ENCODE data around the gene VSX2.
A peak's percentile ranks its signal among the peaks of the same experiment; 100 is the strongest.

The VSX2 gene

DNA sequence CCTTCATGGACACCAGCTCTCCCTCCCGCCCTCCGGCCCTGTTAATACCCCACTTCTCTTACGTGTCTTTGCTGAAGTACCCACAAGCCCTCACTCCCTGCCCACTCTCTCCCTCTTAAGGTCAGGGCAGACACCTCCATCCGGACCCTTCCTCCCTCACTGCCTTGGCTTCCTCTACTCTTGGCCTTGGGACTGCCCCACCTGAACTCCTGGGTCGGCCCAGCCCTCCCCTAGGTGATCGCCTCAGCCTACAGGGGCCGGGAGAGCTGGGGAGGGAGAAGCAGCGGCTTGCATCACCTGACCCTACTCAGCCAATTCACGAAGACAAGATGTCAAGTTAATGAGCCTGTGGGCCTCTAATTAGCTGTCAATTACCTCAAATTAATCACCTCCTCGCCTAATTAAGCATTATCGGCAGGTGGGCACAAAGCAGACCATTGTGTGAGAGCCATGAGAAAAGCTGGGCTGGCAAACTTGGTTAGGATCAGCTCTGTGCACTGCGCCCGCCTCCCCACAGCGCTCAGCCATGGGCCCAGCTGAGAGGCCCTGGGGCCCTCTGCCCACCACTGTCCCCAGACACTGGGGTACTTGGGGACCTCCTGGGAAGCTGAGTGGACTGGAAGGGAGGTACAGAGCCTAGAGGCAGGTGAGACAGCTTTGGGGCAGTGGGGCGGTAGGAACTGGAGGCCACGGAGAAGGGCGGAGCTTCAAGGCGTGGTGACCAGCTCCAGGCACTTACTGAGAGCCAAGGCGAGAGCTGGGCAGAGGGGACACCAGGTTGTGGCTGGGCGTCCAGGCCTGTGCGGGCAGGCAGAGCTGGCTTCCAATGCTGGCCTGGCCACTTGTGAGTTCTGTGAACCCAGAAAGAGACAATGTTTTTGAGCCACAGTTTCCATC is 25.1 kb upstream of the VSX2 start:
- H3K4me3 ChIP-seq (replicated peaks in 1 of 2; ENCODE audit: low read depth in 2 of 2, low read length in 2 of 2) = no peak overlapping the region
- TF ChIP-seq, protein P1, sequence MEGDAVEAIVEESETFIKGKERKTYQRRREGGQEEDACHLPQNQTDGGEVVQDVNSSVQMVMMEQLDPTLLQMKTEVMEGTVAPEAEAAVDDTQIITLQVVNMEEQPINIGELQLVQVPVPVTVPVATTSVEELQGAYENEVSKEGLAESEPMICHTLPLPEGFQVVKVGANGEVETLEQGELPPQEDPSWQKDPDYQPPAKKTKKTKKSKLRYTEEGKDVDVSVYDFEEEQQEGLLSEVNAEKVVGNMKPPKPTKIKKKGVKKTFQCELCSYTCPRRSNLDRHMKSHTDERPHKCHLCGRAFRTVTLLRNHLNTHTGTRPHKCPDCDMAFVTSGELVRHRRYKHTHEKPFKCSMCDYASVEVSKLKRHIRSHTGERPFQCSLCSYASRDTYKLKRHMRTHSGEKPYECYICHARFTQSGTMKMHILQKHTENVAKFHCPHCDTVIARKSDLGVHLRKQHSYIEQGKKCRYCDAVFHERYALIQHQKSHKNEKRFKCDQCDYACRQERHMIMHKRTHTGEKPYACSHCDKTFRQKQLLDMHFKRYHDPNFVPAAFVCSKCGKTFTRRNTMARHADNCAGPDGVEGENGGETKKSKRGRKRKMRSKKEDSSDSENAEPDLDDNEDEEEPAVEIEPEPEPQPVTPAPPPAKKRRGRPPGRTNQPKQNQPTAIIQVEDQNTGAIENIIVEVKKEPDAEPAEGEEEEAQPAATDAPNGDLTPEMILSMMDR (IDR thresholded peaks at IDR 0.05; ENCODE audit: low read depth, low read length) = no peak
- no peak for DNase-seq (ENCODE audit: low read depth in 2 of 2)

DNA sequence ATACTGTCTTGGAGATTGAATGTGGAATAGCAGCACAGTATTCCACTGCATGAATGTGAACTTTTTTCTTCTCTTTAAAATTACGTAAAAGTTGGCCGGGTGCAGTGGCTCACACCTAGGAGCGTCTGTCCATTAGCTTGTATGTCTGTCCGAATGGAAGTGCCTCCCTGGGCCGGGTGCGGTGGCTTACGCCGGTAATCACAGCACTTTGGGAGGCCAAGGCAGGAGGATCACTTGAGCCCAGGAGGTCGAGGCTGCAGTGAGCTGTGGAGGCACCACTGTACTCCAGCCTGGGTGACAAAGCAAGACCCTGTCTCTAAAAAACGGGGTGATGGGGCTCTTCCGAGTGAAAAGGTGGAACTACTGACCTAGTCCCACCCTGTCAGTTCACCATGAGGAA is 22.6 kb upstream of the VSX2 start:
- DNase-seq (ENCODE audit: low read depth in 2 of 2) = no peak
- TF ChIP-seq, protein P1 (IDR thresholded peaks at IDR 0.05; ENCODE audit: low read depth, low read length) = no peak

DNA sequence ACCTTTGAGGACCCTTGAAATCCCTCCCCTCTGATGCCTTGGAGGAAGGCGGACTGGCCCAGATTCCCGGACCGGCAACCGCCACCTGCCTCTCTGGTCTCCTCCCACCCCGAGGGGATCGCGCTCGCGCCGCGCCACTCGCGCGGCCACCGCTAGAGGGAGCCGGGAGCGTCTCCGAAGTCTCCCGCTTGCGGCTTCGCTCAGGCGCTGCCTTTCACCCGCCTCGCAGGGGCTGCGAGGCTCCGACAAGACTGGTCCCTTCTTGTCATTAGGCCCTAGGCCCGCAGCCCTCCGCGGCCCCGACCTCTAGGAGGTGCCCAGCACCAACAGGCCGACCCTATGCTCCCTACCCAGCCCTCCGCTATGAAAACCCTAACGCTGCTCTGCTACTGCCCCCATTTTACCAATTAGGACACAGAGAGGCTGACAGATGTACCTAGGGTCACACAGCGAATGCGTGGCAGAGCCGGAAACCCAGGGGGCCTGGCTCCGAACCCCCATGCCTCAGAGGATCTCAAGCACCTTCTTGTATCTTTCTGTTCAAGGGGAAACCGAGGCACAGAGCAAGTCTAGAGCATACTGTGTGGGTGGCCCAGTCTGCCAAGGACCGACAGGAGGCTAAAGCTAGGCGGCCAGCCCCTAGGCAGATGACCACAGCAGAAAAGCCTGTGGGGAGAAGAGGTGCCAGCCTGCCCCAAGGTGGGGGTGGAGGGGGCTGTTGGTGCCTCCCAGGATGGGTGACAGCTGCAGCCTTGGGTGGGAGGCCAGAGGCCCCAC is 21.4 kb upstream of the VSX2 start:
- TF ChIP-seq, protein P1 (IDR thresholded peaks at IDR 0.05; ENCODE audit: low read depth, low read length) = peak; percentile 93
- peak overlapping the region; percentile 11 to 30 for H3K4me3 ChIP-seq (replicated peaks in 1 of 2; ENCODE audit: low read depth in 2 of 2, low read length in 2 of 2)

More for the DNA sequence above, 22.6 kb upstream of the VSX2 start:
- no peak overlapping the region for H3K4me3 ChIP-seq (replicated peaks in 1 of 2; ENCODE audit: low read depth in 2 of 2, low read length in 2 of 2)

DNA sequence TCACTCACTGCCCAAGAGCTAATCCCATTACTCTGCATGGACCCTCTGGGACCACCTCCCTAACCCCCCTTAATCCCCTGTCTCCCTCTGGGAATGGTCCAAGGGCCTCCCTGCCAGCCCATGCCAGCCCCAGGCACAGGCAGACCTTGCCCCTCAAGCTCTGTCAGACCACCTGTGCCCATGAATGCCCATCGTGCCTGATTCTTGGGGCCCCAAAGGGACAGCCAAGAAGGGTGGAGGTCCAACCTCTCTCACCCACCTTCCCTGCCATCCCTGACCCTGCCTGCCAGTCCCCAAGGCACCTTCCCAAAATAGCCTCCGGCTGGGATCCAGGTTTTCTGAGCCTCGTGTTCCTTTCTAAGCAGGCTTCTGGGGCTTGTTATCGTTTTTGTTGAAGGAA is 20.8 kb upstream of the VSX2 start:
- DNase-seq (ENCODE audit: low read depth in 2 of 2) = no peak
- H3K4me3 ChIP-seq (replicated peaks in 1 of 2; ENCODE audit: low read depth in 2 of 2, low read length in 2 of 2) = no peak overlapping the region
- TF ChIP-seq, protein P1 (IDR thresholded peaks at IDR 0.05; ENCODE audit: low read depth, low read length) = no peak

More for the DNA sequence above, 21.4 kb upstream of the VSX2 start:
- DNase-seq (ENCODE audit: low read depth in 2 of 2) = peak; percentile 61 to 69

DNA sequence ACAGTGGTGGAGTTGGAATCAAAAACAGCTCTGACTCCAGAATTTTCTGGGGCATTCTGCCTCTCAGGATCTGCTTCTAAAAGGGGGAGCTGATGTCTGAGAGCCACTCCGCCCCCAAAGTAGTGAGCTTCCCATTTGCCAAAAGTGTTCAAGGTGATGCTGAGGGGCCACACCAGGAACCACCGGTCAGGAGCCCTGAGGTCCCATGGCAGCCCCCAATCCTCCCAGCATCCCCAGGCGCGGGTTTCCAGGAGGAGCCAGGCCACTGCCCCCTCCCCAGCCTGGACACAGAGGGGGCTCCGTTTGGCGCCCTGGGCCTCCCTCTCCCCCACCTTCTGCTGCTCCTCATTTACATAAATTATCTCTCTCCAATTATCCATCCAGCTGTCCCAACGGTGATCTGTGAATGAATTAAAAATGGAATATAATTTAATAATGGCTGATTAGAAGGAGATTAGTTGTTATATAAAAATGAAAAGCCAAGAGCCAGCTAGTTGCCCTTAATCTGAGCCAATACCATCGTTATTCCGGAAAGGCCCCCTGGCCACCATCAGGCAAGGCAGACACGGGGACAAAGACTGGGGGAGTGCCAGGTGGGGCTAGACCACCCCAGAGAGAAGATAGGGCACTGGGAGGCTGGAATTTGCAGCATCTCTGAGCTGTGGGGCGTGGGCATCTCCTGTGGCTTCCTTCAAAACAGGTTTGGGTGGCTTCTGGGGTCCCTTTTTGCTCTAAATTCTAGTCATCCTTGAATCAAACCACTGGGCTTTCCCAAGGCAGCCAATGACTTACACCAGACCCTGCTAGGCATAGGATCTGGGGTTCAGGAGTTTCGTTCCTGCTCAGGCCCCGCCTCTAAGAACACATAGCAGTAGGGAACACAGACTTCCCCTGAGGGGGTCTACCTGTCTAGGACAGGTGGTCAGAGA is 19.7 kb upstream of the VSX2 start:
- TF ChIP-seq, protein P1 (IDR thresholded peaks at IDR 0.05; ENCODE audit: low read depth, low read length) = no peak
- DNase-seq (ENCODE audit: low read depth in 2 of 2) = no peak
- H3K4me3 ChIP-seq (replicated peaks in 1 of 2; ENCODE audit: low read depth in 2 of 2, low read length in 2 of 2) = no peak overlapping the region

DNA sequence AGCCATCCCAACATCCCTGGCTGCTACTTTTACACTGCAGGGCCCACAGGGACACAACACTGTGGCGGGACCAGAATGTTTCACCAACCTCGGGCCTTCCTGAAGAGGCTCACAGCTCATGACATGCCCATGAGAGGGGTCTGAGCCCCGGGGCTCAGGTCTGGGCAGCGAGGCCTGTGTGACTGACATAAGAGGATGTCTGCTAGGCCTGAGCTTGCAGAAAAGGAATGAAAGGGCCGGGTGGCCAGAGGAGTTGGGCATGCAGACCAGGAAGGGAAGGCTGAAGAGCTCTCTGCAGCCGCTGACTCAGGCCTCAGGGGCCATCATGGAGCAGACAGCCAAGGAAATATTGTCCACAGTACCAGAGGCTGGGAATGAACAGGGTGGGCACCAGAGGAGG is 18.3 kb upstream of the VSX2 start:
- DNase-seq (ENCODE audit: low read depth in 2 of 2) = no peak
- TF ChIP-seq, protein P1 (IDR thresholded peaks at IDR 0.05; ENCODE audit: low read depth, low read length) = no peak
- no peak overlapping the region for H3K4me3 ChIP-seq (replicated peaks in 1 of 2; ENCODE audit: low read depth in 2 of 2, low read length in 2 of 2)

Data from cardiac fibroblast (primary cell).